DOHH2 (cell line): ENCODE data around the gene SH2D7.

Experiments
- CTCF ChIP-seq: fragments of 200-600 bp; sonication (generic); IDR thresholded peaks from one replicate; pipeline ENCODE4 v1.5.1; 2014; ENCODE audit warnings: antibody characterized with exemption, mild to moderate bottlenecking, low read depth, low read length; ENCODE audit not compliant: poor library complexity, severe bottlenecking
- EZH2phosphoT487 ChIP-seq: fragments of 200-600 bp; sonication (generic); IDR thresholded peaks from 2 replicates; pipeline ENCODE4 v1.6.1; 2017; ENCODE audit warnings: borderline replicate concordance, mild to moderate bottlenecking, antibody characterized with exemption, low read length, moderate library complexity, mixed read lengths

- TF ChIP-seq CTCF = no peak
- TF ChIP-seq EZH2phosphoT487 = no peak
These were observed 27.0 kb upstream of the SH2D7 start for GRCh38 chr15:78065284-78065872.
